ENCODE measurements around the gene DPP9. TPM values are rescaled to one million over a fixed set of nuclear protein-coding genes. Genes with fewer than 3 reads are reported as not detected.
A peak's percentile ranks its signal among the peaks of the same experiment; 100 is the strongest.

The DPP9 gene
- total and polyA plus RNA-seq, 2 of the 13 experiments (the other 11 are each of a cell fraction or from before 2014, with no cell fraction given) = 8.4 to 25.8 TPM

DNA sequence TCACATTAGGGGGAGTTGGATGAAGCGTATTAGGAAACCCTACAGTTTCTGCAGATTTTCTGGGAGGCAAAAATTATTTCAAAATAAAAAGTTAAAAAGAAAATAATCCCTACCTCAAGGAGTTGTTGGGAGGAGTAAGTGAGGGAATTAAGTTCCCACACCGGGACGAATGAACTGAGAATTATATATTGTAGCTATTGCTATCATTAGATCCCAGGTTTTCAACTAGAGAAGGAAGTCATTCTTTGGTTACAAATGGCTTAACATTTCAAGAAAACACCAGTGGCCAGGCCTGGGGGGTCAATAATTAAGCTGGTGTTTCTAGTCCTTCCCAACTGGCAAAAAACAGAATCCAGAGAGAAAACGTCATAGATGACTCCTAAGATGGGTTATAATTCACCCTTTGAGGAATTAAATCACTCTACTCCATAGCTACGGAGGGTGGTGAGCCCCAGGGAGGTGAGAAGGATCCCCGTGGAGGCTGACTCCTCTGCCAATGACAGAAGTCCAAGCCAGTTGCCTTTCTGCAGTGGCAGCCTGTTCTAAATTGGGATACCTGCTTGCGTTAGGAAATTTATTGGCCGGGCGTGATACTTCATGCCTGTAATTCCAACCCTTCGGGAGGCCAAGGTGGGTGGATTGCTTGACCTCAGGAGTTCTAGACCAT, 52.3 kb downstream of the DPP9 start:
- Histone ChIP-seq H3K79me2 (ENCODE audit: insufficient read depth, low read length) (peaks cover 17% of the 10 kb centered on the region), H3K4me3 (replicated peaks in 1 of 3; ENCODE audit: insufficient read depth in 1 of 3, low read depth in 2 of 3, low read length in 3 of 3) (peak overlapping the region; percentile 61 to 97 (median 76); a peak in 5 of 6 replicates), H3K9me3 (ENCODE audit: low read length) (no peaks in the 10 kb centered on the region), H3K27me3 (ENCODE audit: control insufficient read depth in 1 of 2, insufficient read depth in 2 of 2, low read length in 2 of 2) (no peaks in the 10 kb centered on the region; a peak in 1 of 5 replicates), H3K36me3 (replicated peaks in 1 of 2; ENCODE audit: control insufficient read depth in 1 of 2, insufficient read depth in 2 of 2, low read length in 2 of 2) (peaks cover 6 to 20% of the 10 kb centered on the region in 2 experiments), H4K20me1 (ENCODE audit: insufficient read depth, low read length) (no peaks in the 10 kb centered on the region; the same call in 1 of the 2 replicates), H2AFZ (ENCODE audit: low read length) (peak overlapping the region; percentile 78), H3K27ac (ENCODE audit: extremely low read length, insufficient read depth, low read length) (peak overlapping the region; percentile 97), H3K4me1 (ENCODE audit: insufficient read depth, low read length) (peaks cover 28% of the 10 kb centered on the region), H3K4me2 (ENCODE audit: low read depth, low read length) (peak overlapping the region; percentile 98), H3K9ac (ENCODE audit: insufficient read depth, low read depth, low read length) (peak overlapping the region; percentile 88; the same call in 1 of the 2 replicates)
- POLR2A ChIA-PET = interaction anchor here (0.8 to 2.3 kb wide), 5 partner anchors 9 to 120 kb away, joined by 3 to 10 read pairs (median 3); partner anchors contain the start of genes DPP9 and FEM1A
- no TSS peak for BruUV-seq (replicated peaks)
- FAIRE-seq = no peak
- in situ Hi-C loops (cut with HindIII; ENCODE audit: extremely low pct_ligation_motif_present, low pct_unique_long_range_greater_than_20kb) = no loop called here
- no peak for ATAC-seq
- DNase-seq (ENCODE audit: low spot score) = peak; percentile 12
- TF ChIP-seq ZNF34 (CRISPR knock-in tag; IDR thresholded peaks at IDR 0.05; ENCODE audit: borderline replicate concordance) (no peak), CREM (IDR thresholded peaks at IDR 0.05) (peak; percentile 3; the same call in 1 of the 2 replicates), CREM (CRISPR knock-in tag; IDR thresholded peaks at IDR 0.05) (no peak), ZKSCAN5 (CRISPR knock-in tag; IDR thresholded peaks at IDR 0.05) (0 out of 2 replicates have a peak, but pooled peaks have one; percentile 39), SAFB2 (CRISPR knock-in tag; IDR thresholded peaks at IDR 0.05; ENCODE audit: borderline replicate concordance, low read depth) (0 out of 2 replicates have a peak, but pooled peaks have one; percentile 2), NONO (IDR thresholded peaks at IDR 0.05) (no peak), NONO (CRISPR knock-in tag; conservative IDR thresholded peaks at IDR 0.05) (0 out of 2 replicates have a peak, but pooled peaks have one; percentile 20), ZNF121 (CRISPR knock-in tag; IDR thresholded peaks at IDR 0.05) (peak; percentile 78), ZNF354B (CRISPR knock-in tag; IDR thresholded peaks at IDR 0.05) (0 out of 2 replicates have a peak, but pooled peaks have one; percentile 17), ZNF234 (CRISPR knock-in tag; conservative IDR thresholded peaks at IDR 0.05) (no peak), CHD4 (IDR thresholded peaks at IDR 0.05; ENCODE audit: borderline replicate concordance, low read length) (peak; percentile 76; the same call in 1 of the 2 replicates), ZNF546 (CRISPR knock-in tag; conservative IDR thresholded peaks at IDR 0.05) (peak; percentile 74; the same call in 1 of the 2 replicates), ZNF335 (CRISPR knock-in tag; IDR thresholded peaks at IDR 0.05) (no peak)
- TF ChIP-seq, protein P1, sequence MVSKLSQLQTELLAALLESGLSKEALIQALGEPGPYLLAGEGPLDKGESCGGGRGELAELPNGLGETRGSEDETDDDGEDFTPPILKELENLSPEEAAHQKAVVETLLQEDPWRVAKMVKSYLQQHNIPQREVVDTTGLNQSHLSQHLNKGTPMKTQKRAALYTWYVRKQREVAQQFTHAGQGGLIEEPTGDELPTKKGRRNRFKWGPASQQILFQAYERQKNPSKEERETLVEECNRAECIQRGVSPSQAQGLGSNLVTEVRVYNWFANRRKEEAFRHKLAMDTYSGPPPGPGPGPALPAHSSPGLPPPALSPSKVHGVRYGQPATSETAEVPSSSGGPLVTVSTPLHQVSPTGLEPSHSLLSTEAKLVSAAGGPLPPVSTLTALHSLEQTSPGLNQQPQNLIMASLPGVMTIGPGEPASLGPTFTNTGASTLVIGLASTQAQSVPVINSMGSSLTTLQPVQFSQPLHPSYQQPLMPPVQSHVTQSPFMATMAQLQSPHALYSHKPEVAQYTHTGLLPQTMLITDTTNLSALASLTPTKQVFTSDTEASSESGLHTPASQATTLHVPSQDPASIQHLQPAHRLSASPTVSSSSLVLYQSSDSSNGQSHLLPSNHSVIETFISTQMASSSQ (IDR thresholded peaks at IDR 0.05; ENCODE audit: low read depth) = no peak; the same call in 1 of the 2 replicates
- TF ChIP-seq, protein P1 (CRISPR knock-in tag; IDR thresholded peaks at IDR 0.05; ENCODE audit: borderline replicate concordance) = peak; percentile 8; the same call in 1 of the 2 replicates
- TF ChIP-seq, protein P2, sequence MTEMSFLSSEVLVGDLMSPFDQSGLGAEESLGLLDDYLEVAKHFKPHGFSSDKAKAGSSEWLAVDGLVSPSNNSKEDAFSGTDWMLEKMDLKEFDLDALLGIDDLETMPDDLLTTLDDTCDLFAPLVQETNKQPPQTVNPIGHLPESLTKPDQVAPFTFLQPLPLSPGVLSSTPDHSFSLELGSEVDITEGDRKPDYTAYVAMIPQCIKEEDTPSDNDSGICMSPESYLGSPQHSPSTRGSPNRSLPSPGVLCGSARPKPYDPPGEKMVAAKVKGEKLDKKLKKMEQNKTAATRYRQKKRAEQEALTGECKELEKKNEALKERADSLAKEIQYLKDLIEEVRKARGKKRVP (CRISPR knock-in tag; IDR thresholded peaks at IDR 0.05) = peak in 1 of 2 experiments; percentile 42; a peak in 1 of 4 replicates
- 13% methylated on average over 10 of the region's 10 CpGs for WGBS (ENCODE audit: low lambda C conversion rate)
- intact Hi-C loops (cut with micrococcal nuclease; ENCODE audit: unreplicated experiment) = loop anchor here (5.0 kb wide), 1 partner anchor 51 kb away; the partner anchor contains the start of gene DPP9
- CTCF ChIA-PET (ENCODE audit: low intra/inter-chr PET ratio, low total read pairs) = no interaction called here
